ENCODE results near the gene COPG1.

- TF ChIP-seq CTCF (IDR thresholded peaks at IDR 0.05; ENCODE audit: borderline replicate concordance, extremely low read depth, low read length, poor library complexity, severe bottlenecking) (no peak), EZH2 (IDR thresholded peaks at IDR 0.05; ENCODE audit: borderline replicate concordance, low read depth, low read length, severe bottlenecking) (no peak)
Observed at GRCh38 chr3:129312671-129313414, 63.4 kb downstream of the COPG1 start.

All from DND-41 (cell line).